ENCODE data around the gene CACNA2D3.
"Not testable (repeated sequence)": the region's sequence is repeated elsewhere in the genome, so short reads cannot be mapped to it uniquely, and the experiment has no call there.

Gene CACNA2D3

DNA sequence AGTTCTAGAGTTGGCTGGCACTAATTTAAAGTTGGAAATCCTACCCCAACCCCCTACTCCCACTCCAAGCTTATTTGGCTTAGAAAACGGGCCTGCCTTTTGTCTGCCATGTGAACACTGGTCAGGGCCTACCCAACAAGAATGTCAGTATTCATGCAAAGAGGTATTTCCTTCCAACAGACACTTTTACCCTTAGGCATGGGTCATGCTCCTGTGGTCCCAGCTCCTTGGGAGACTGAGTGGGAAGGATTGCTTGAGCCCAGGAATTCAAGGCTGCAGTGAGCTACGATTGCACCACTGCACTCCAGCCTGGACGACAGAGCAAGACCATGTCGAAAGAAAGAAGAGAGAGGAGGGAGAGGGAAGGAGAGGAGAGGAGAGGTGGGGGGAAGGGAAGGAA is 943.0 kb downstream of the CACNA2D3 start:
- no peak for DNase-seq

DNA sequence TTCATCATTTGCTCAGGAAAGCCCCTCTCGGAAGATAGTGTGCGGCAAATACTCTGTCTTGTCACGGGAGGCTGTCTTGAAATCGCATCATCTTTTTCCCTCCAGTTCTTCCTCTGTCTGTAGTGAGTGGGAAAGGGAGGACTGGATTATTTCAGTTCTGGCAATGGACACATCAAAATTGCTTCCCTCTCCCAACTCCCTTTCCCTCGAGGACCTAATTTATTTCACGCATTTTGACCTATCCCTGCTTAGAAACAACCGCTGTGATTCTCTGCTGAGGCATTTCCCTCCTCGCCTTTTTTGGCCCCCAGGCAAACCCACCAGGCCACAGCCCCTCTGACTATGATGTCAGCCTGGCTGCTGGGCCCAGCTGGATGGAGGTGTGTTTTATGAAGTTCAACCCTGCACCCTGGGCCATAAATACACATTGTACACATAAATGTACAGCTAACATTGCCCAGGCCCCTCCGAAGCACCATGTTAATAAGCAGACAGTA is 944.2 kb downstream of the CACNA2D3 start:
- no peak for DNase-seq

DNA sequence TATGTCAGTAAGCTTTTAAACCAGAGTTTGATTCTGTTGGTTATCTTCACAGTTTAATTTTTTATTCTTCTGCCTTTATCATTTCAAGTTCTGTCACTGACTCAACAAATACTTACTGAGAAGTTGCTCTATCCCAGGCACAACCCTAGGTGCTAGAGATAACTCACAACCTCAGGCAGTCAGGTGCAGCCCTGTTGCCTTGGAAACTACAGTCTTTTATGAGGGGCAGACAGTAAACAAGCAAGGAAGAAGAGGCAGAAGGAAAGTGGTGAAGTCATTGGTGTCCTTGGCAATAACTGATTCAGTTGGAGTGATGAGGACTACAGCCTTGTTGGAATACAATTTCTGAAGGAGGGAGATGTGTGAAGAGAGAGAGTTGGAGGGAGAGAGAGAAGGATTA is 947.6 kb downstream of the CACNA2D3 start:
- DNase-seq, result no peak

DNA sequence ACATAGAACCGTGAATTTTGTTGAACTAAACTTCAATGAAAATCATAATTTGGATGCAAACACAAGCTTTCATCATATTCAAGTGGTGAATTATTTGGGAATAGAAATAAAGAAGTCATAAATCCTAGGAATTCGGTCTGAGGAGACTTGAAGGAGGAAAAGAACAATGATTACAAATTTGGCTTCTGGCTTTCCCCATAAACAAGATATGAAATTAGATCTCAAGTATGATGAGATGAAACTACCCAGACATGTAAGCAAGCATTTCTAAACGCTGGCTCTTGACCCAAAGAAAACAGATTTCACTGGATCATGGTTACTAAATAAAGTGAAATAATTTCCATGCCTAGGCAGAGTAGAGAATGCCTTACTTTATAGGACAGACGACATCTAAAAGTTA is 952.4 kb downstream of the CACNA2D3 start:
- DNase-seq, result no peak

DNA sequence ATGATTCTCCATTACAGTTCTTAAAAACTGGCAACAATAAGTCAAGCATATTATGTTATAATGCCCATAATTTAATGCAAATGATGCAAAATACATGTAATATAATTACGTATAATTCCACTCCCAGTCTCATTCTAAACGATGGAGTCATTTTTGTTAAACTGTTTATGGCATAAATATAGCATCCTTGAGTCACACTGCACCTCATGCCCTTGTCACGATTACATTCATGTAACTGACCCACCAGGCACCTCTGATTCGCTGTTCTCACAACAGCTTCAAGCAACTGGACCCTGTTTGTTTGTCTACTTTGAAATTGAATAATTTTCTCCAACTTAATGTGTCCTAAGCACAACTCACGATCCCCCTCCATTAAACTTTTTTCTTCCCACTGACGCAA is 953.5 kb downstream of the CACNA2D3 start:
- no peak for DNase-seq

GRCh38 chr3:55077726-55078125 is 955.4 kb downstream of the CACNA2D3 start:
- no peak for DNase-seq

DNA sequence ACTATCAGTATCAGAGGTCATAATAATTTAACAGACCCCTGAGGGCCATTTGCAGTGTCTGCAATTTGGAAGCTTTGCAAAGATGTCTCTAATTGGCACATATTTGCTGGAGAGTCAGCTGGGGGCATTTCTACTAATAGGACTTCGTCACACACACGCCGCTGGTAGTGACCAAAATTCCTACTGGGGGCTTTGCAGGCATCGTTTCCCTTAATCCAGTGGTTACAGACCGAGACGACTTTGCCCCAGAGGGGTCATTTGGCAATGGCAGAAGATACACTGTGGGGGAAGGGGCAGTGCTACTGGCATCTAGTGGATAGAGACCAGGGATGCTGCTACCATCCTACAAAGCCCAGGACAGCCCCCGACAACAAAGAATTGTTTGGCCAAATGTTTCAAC is 956.5 kb downstream of the CACNA2D3 start:
- DNase-seq, result no peak

- DNase-seq, result no peak
Observed at GRCh38 chr3:55085231-55085630, 962.9 kb downstream of the CACNA2D3 start.

DNA sequence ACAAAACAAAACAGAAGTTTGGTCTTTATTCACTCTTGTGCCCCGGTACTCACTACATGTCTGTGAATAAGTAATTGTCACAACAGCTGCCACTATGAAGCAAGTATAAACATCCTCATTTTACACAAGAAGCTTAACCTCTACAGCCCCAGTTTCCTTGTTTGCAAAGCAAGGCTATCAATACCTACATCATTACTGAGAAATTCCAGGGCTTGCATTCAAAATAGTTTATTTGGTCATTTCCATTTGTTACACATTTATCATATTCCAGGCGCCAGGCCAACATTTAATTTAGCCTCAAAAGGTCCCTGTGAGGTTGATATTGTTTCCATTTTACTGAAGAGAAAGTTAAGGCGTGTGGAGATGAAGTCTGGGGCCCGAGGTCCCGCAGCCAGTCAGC is 966.9 kb downstream of the CACNA2D3 start:
- DNase-seq, result no peak

DNA sequence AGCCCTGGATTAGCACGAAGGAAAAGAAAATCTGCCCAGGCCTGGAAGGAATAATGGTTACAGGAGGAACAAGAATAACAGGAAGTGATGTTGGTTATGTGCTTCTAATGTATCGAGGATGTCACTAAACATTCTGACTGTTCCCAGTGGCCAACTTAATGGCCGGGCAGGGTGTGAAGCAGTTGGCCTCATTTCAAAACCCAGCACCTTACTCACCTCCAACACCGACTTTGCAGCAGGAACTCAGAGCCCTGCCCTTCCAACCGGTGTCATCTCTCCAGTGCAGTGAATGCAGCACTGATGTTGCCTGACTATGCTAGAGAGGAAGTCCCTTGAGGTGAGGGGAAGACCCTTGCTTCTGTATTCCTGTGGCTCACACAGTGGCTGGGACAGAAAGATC is 967.9 kb downstream of the CACNA2D3 start:
- DNase-seq, result no peak

GRCh38 chr3:55090746-55091145 is 968.4 kb downstream of the CACNA2D3 start:
- no peak for DNase-seq

- DNase-seq, result no peak
Observed at GRCh38 chr3:55091381-55092225, 969.3 kb downstream of the CACNA2D3 start.

GRCh38 chr3:55094676-55095075 is 972.3 kb downstream of the CACNA2D3 start:
- DNase-seq, result no peak

DNA sequence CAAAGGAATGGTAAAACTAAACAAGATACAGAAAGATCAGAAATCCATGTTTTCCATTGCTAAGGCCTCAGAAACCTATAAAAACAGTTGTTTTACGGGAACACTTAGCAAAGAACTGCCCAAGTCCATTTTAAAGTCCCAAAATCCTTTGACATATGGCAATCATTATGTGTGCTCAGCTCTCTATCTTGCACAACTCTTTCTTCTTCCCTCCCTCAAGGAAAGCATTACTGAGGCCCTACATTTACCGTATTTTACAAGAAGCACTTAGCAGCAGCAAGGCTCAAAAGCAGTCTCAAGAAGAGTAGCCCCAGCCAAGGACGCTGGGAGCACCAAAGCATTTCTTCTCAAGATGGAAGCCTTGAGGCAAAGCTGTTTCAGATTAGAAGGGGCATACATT is 975.1 kb downstream of the CACNA2D3 start:
- no peak for DNase-seq

DNA sequence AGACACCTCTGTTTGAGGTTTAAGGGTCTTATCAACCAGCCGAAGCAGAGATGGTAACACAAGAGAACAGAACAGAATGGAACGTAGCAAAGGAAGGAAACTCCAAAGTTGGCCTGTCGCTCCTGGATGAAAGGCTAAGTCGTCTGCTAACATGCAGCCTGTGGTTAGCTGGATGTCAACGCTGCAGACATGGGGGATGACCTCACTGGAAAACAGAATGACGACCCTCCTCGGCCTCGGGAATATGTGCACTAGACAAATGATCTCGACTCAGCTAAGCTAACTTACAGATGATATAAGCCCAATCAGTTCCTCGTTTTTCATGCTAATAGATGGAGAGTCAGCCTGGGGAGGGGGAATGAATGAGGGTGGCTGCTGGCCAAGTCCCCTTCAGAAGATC is 983.3 kb downstream of the CACNA2D3 start:
- DNase-seq, result no peak

DNA sequence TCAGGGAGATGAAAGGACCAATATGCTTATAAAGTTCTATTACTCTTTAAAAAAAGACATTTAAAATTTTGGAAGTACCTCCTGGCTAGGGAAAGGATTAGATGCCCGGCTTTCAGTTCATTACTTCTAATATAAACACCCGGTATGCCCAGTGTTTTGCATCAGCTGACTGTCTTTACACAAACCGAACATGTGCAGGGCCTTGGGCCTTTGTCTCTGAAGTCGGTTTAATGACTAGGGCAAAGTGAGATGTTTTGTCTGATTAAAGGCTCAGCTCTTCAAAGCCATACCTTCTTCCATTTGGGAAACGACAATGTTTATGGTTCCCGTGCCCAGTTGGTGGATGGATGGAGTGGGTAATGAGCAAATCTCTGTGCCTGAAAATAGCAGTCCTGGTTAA is 984.8 kb downstream of the CACNA2D3 start:
- no peak for DNase-seq

GRCh38 chr3:55111906-55112305 is 989.6 kb downstream of the CACNA2D3 start:
- DNase-seq, result not testable (repeated sequence)

GRCh38 chr3:55118451-55118850 is 996.1 kb downstream of the CACNA2D3 start:
- no peak for DNase-seq

- DNase-seq, result no peak
Observed at GRCh38 chr3:55119268-55119667, 996.9 kb downstream of the CACNA2D3 start.

GRCh38 chr3:55122312-55122711 is 1000.0 kb downstream of the CACNA2D3 start:
- DNase-seq, result no peak
